Thymus (tissue), 11 donors: ENCODE data around the gene PODNL1. TPM values are rescaled to one million over a fixed set of nuclear protein-coding genes. Genes with fewer than 3 reads are reported as not detected.

Source experiments
- DNase-seq, 9 donors: peaks; one replicate each; pipeline ENCODE4 v3.0.0-alpha.2; 2013; ENCODE audit warnings: low spot score in 9 of 9, low read depth in 6 of 9, missing footprints in 1 of 9
- H3K27ac ChIP-seq, 2 donors: one replicate each; pipeline ENCODE4 v1.5.1; 2013; ENCODE audit warnings: control low read depth in 1 of 2, low read depth in 1 of 2, low read length in 1 of 2, mild to moderate bottlenecking in 1 of 2, moderate library complexity in 1 of 2
- H3K27me3 ChIP-seq, 2 donors: one replicate each; pipeline ENCODE4 v1.5.1; 2013; ENCODE audit warnings: low read length in 1 of 2; ENCODE audit not compliant: control insufficient read depth in 2 of 2, insufficient read depth in 1 of 2
- H3K36me3 ChIP-seq, 2 donors: one replicate each; pipeline ENCODE4 v1.5.1; 2013; ENCODE audit warnings: low read length in 1 of 2, mild to moderate bottlenecking in 1 of 2, moderate library complexity in 1 of 2; ENCODE audit not compliant: control insufficient read depth in 2 of 2, insufficient read depth in 2 of 2
- H3K4me1 ChIP-seq, 2 donors: one replicate each; pipeline ENCODE4 v1.5.1; 2013; ENCODE audit warnings: low read length in 2 of 2; ENCODE audit not compliant: control insufficient read depth in 2 of 2, insufficient read depth in 2 of 2
- H3K4me3 ChIP-seq, 2 donors: one replicate each; pipeline ENCODE4 v1.5.1; 2013; ENCODE audit warnings: low read length in 2 of 2, control low read depth in 1 of 2, mild to moderate bottlenecking in 1 of 2
- H3K9me3 ChIP-seq, 2 donors: one replicate each; pipeline ENCODE4 v1.5.1; 2013; ENCODE audit warnings: low read length in 1 of 2, mild to moderate bottlenecking in 1 of 2; ENCODE audit not compliant: control insufficient read depth in 2 of 2, insufficient read depth in 1 of 2
- WGBS: extraction: QIAGEN DNeasy Blood & Tissue Kit; methylation state at CpG from one replicate; pipeline ENCODE4 v1.1.7; 2013; 5-methylcytosine and 5-hydroxymethylcytosine counted together
- polyA plus RNA-seq: library from polyadenylated mRNA; stranded (reverse); fragments of 200-250 nt; gene quantifications from one replicate; pipeline ENCODE4 v1.2.3, GENCODE V29; 2013
- total RNA-seq: library from RNA; stranded (reverse); fragments of 120-200 nt; gene quantifications from one replicate; pipeline ENCODE4 v1.2.4, GENCODE V29; 2013
- donor health status: healthy.

Gene PODNL1
- total and polyA plus RNA-seq, 2 donors = 0.09 to 0.94 TPM

- WGBS = 94% methylated on average over 1 of the region's 1 CpG
These were observed 3.9 kb upstream of the PODNL1 start for GRCh38 chr19:13942023-13942684.

GRCh38 chr19:13937479-13938300, 527 bp downstream of the PODNL1 start:
- WGBS = 31% methylated on average over 29 of the region's 29 CpGs
- no peaks in the 10 kb centered on the region for H3K36me3 ChIP-seq
- peaks cover 0 to 4% of the 10 kb centered on the region in 2 donors for H3K4me1 ChIP-seq
- no peak overlapping the region for H3K4me3 ChIP-seq
- no peak for DNase-seq
- H3K27ac ChIP-seq = no peak overlapping the region
- H3K27me3 ChIP-seq = peaks cover 3 to 27% of the 10 kb centered on the region in 2 donors
- no peaks in the 10 kb centered on the region for H3K9me3 ChIP-seq

More at GRCh38 chr19:13942023-13942684, 3.9 kb upstream of the PODNL1 start:
- Histone ChIP-seq H3K27me3 (peaks cover 3 to 20% of the 10 kb centered on the region in 2 donors), H3K27ac (no peak overlapping the region), H3K9me3 (no peaks in the 10 kb centered on the region), H3K36me3 (no peaks in the 10 kb centered on the region), H3K4me1 (peaks cover 0 to 4% of the 10 kb centered on the region in 2 donors), H3K4me3 (no peak overlapping the region)
- no peak for DNase-seq

DNA sequence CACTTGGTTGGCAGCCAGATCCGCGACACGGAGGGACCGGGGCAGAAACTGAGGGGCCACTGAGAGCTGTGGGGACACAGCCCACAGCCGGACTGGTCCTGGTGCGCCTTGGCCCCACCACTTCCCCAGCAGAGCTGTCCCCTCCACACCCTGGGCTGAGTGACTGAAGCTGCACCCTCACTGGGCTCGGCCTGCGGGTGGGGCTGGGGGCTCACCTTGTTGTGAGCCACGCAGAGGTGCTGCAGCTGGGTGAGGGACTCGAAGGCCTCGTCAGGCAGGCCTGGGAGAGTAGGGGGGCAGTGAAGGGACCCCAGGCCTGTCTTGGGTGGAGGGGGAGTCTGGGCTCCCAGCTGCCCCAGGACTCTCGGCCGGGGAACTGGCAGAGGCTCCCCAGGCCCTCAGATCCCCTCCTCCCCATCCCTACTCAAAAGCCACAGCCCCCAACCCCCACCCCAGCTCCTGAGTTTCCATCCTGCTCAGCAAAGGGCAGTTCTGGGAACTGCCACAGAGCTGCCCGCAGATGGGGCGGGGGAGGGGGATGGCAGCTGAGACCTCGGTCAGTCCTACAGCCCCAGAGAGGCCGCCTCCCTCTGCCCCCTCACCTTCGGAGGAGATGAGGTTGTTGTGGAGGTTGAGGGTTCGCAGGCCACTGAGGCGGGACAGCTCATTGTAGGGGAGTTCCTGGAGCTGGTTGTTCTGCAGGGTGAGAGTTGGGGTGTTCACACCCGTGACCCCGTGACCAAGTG, 2.3 kb downstream of the PODNL1 start:
- Histone ChIP-seq H3K27me3 (peaks cover 3 to 27% of the 10 kb centered on the region in 2 donors), H3K9me3 (no peaks in the 10 kb centered on the region), H3K4me3 (no peak overlapping the region), H3K36me3 (peaks cover 0 to 6% of the 10 kb centered on the region in 2 donors), H3K27ac (no peak overlapping the region), H3K4me1 (peaks cover 0 to 4% of the 10 kb centered on the region in 2 donors)
- WGBS = 89% methylated on average over 22 of the region's 22 CpGs
- DNase-seq = no peak

- WGBS = 97% methylated on average over 2 of the region's 2 CpGs
- Histone ChIP-seq H3K27me3 (peaks cover 3 to 27% of the 10 kb centered on the region in 2 donors), H3K36me3 (peaks cover 4 to 16% of the 10 kb centered on the region in 2 donors), H3K9me3 (no peaks in the 10 kb centered on the region), H3K4me3 (no peak overlapping the region), H3K27ac (no peak overlapping the region), H3K4me1 (peaks cover 0 to 4% of the 10 kb centered on the region in 2 donors)
- no peak for DNase-seq
These were observed 3.5 kb downstream of the PODNL1 start for GRCh38 chr19:13934785-13935109.

- Histone ChIP-seq H3K9me3 (no peaks in the 10 kb centered on the region), H3K27ac (no peak overlapping the region), H3K4me3 (no peak overlapping the region), H3K4me1 (peaks cover 0 to 4% of the 10 kb centered on the region in 2 donors), H3K27me3 (peaks cover 0 to 14% of the 10 kb centered on the region in 2 donors), H3K36me3 (peaks cover 9 to 27% of the 10 kb centered on the region in 2 donors)
- no peak for DNase-seq
- 96% methylated on average over 42 of the region's 42 CpGs for whole genome bisulfite sequencing
These were observed 5.3 kb downstream of the PODNL1 start for GRCh38 chr19:13932911-13933393.

DNA sequence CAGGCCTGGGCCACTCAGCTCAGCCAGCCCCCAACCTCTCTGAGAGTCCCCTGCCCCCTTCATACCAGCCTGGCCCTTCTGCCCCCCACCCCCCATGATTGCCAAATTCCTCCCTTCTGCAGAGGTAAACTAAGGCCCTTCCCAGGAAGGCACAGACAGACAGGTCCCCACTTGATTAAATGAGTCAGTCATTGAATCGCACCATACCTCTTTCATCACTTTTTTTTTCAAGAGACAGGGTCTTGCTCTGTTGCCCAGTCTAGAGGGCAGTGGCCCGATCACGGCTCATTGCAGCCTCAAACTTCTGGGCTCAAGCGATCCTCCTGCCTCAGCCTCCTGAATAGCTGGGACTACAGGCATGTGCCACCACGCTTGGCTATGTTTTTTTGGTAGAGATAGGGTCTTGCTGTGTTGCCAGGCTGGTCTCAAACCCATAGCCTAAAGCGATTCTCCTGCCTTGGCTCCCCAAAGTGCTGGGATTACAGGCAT, 6.0 kb downstream of the PODNL1 start:
- 99% methylated on average over 6 of the region's 6 CpGs for WGBS

DNA sequence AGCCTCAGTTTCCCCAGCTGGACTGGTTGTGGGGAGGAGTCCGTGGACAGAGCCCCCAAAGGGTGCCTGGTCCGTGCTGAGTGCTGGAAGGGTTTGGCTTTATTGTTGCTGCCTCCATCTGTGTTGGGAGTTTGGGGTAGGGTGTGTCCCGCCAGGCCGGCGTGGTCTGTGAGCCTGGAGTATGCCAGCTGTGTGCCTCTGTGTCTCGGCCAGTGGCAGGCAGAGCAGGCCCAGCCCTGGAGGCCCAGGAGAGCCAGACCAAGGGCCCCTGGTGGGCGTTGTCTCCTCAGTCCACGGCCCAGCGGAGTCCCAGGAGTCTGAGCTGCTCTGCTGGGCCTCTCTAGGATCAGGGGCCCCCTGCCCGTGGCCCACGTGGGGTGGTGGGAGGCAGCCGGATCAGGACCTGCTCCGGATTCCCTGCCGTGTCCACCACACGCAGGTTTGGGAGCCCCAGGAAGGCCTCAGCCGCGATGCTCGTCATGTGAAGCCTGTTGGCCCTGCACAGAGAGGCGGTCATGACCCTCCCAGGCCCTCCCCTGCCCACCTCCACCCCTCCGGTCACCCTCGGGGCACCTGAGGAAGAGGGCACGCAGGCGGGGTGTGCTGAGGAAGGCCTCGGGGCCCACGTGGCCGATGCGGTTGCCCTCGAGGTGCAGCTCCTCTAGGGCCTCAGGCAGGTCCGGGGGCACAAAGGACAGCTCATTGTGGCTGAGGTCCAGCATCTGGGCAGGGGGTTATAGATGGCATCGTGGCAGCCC, 6.6 kb downstream of the PODNL1 start:
- peaks cover 0 to 6% of the 10 kb centered on the region in 2 donors for H3K27me3 ChIP-seq
- no peaks in the 10 kb centered on the region for H3K4me1 ChIP-seq
- no peak overlapping the region for H3K27ac ChIP-seq
- H3K4me3 ChIP-seq = no peak overlapping the region
- peaks cover 11 to 41% of the 10 kb centered on the region in 2 donors for H3K36me3 ChIP-seq
- 95% methylated on average over 30 of the region's 30 CpGs for WGBS
- no peaks in the 10 kb centered on the region for H3K9me3 ChIP-seq
- DNase-seq = no peak

More for the DNA sequence above, 6.0 kb downstream of the PODNL1 start:
- H3K27ac ChIP-seq = no peak overlapping the region
- no peaks in the 10 kb centered on the region for H3K4me1 ChIP-seq
- peaks cover 11 to 35% of the 10 kb centered on the region in 2 donors for H3K36me3 ChIP-seq
- no peak for DNase-seq
- H3K9me3 ChIP-seq = no peaks in the 10 kb centered on the region
- peaks cover 0 to 7% of the 10 kb centered on the region in 2 donors for H3K27me3 ChIP-seq
- no peak overlapping the region for H3K4me3 ChIP-seq

DNA sequence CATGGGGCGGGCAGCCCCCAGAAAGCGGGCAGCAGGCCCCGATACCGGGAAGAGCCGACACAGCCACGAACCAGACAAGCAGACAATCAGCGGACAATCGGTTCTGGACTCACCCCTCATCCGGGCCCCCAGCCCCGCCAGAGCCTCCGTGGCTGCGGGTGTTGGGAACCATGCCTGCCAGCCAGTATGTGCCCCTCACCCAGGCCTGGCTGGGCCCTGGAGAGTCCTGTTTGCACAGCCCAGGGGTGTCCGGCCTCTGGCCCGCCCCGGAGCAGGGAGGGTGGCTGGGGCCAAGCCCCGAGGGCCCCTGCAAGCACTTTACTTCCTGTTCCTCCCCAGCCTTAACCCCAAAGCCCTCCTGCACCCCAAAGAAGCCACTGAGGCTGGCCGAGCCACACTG, 7.8 kb downstream of the PODNL1 start:
- peaks cover 11 to 47% of the 10 kb centered on the region in 2 donors for H3K36me3 ChIP-seq
- H3K27me3 ChIP-seq = no peaks in the 10 kb centered on the region
- WGBS = 92% methylated on average over 17 of the region's 17 CpGs
- no peaks in the 10 kb centered on the region for H3K4me1 ChIP-seq
- no peaks in the 10 kb centered on the region for H3K9me3 ChIP-seq
- DNase-seq = no peak
- no peak overlapping the region for H3K4me3 ChIP-seq
- no peak overlapping the region for H3K27ac ChIP-seq
